Activated CD4-positive, alpha-beta T cell treated with anti-CD3 and anti-CD28 coated beads for 1 hour (primary cell): ENCODE data around the gene ABCC6.
"Not testable (repeated sequence)": the region's sequence is repeated elsewhere in the genome, so short reads cannot be mapped to it uniquely, and the experiment has no call there.

Experiments
- DNase-seq: peaks from one replicate; pipeline ENCODE4 v3.0.0-alpha.2; 2020

The ABCC6 gene

DNA sequence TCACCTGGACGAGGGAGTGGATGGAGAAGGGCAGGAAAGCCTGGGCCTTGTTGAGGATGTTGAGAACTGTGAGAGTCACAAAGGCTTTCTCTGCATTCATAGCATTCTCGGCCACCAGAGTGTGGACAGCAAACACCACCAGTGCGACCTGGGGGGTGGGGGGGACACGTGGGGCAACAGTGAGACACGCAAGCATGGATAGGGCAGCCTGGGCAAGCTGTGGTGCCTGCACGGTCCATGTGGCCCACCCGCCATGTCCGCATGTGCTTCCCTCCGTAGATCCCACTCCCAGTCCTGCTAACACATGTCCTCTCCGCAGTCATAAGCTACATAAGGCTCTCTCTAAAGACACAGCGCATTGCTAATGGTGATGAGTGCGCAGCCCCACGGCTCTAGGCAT, 34.5 kb downstream of the ABCC6 start:
- DNase-seq: no peak

DNA sequence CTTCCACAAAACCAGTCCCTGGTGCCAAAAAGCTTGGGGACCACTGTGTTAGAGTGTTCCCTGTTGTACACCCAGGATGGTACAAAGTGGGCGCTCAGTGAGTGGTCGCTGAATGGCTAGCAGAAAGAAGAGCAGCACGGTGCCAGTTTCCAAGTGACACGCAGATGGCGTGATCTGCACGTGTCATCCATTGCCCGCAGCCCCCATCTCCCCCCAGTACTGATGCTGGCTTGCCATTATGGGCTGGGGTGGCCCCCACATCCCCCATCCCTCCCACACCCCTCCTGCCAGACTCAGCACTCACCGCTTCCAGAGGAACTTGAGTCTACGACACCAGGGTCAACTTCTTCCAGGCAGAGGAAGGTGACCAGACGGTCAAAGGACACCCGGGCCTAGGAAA, 36.5 kb downstream of the ABCC6 start:
- no peak for DNase-seq

DNA sequence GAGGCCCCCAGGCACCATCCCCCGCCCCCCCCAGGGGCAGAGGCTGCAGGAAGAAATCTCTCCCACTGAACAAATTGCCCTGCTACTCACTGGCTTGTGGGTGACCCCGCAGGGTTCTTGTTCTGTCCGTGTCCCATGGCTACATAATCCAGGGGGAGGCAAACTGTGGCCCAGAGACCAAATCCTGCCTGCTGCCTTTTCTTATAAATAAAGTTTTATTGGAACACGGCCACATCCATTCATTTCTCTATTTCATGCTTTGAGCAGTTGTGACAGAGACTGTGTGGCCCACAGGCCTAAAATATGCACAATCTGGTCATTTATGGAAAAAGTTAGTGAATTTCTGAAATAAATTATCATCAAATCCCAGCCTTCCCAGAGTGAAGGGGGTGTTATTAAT, 38.2 kb downstream of the ABCC6 start:
- DNase-seq: no peak

DNA sequence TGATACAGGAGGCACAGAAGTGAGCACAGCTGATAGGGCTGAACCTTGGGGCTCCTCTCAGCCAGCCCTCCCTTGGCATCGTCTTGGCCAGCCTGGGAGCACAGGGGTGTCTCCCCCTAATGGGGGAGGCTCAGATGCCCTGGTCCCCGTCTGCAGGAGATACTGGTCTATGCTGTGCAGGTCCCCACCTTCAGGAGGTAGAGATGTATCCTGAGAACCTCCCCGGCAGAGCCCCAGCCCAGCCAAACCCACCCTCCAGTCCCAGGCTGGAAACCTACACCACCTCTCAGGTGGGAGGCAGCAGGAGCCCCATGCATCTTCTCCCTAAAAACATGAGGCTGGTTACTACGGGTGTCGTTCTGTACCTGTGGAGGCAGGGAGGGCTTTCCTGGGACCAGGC, 38.7 kb downstream of the ABCC6 start:
- DNase-seq: no peak

DNA sequence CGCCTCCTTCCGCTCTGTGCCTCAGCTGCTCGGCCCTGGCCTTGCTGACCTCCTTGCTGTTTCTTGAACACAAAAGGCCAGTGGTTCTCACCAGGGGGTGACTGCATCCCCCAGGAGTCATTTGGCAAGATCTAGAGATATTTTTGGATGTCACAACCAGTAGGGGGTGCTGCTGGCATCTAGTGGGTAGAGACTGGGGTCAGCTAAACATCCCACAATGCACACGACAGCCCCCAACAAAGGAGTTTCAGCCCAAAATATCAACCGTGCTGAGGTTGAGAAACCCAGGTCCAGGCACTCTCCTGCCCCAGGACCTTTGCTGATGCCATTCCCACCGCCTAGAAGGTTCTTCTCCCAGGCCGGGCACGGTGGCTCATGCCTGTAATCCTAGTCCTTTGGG, 39.7 kb downstream of the ABCC6 start:
- DNase-seq: no peak

DNA sequence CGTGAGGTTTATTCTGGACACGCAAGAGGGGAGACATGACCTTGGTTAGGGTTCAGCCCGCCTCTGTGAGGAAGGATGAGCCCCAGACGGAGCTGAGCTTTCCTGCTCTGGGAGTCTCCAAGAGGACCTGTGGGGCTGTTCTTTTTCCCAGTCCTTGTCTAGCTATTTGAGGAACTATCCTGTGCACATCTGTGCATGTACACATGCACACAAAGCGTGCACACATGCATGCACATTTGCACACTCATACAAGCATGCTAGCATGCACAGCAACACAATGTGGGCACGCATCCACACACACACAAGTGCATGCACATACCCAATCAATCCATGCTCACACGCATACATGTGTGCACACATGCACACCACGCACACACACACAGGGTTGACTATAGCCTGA, 40.4 kb downstream of the ABCC6 start:
- no peak for DNase-seq

DNA sequence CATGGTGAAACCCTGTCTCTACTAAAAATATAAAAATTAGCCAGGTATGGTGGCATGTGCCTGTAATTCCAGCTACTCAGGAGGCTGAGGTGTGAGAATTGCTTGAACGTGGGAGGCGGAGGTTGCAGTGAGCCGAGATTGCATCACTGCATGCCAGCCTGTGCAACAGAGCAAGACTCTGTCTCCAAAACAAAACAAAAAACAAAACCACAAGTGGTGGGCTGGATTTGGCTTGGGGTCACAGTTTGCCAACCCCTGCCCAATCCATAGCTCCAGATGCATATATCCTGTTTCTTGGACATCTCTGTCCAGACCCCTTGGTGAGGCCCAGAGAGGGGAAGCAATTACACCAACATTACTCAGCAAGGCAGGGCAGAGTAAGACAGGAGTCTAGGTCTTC, 41.5 kb downstream of the ABCC6 start:
- not testable (repeated sequence) for DNase-seq

DNA sequence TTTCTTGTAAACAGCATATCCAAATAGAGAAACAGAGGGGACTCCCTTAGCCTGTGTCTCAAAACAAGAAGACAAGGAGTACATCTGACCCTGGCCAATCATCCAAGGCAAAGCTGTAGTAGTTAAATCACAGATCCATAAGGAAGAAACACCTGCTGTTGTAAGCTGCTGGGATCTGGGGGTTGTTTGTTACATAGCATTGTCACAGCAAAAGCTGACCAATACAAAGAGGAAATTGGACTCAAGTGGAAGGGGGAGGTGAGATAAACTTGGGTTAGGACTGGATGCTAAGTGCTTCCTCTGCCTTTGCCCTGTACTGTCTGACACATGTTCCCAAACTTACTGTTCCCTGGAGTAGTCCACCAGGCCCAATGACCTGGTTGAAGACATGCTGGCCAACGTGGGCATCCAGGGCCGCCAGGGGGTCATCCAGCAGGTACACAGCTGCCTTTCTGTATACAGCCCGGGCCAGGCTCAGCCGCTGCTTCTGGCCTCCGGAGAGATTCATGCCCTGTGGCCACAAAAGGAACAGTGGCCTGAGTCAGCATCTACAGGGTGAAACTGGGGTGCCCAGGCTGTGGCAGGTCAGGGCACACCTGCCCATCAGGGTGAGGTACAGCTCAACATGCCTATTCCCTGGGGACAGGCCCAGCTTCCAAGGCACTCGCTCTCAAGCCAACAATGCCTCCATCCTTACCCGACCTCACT, 44.7 kb downstream of the ABCC6 start:
- no peak for DNase-seq

DNA sequence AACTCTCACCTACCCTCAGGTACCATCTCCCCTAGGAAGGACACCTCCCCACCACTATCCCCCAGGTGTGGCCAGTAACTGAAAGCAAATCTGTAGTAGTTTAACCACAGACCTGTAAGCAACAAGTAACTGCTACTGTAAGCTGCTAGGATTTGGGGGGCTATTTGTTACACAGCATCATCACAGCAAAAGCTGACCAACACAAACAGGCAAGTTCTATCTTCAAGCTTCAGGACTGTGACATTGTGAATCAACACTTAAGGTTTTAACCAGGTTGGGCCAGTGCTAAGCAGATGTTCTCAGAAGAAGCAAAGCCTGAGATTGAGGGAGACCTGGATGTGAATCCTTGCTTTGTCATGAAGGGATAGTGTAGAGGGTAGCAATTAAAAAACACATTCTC, 47.0 kb downstream of the ABCC6 start:
- no peak for DNase-seq

DNA sequence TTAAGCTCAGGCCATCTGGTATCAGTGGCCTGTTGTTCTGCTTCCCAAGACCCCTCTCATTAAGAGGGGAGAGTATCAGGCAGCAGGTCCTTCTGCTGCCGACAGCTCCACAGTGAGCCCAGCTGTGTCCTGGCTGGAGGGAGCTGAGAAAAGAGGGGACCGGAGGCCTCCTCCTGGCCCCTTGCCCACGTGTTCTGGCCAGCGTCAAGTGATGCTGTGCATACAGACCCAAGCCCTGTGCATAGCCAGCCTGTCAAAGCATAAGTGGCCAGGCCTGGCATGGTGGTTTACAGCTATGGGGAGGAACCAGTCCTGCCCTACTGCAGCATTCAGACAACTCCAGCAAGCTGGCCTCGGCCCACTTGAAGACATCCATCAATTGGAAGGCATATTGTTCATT, 48.0 kb downstream of the ABCC6 start:
- DNase-seq: no peak

DNA sequence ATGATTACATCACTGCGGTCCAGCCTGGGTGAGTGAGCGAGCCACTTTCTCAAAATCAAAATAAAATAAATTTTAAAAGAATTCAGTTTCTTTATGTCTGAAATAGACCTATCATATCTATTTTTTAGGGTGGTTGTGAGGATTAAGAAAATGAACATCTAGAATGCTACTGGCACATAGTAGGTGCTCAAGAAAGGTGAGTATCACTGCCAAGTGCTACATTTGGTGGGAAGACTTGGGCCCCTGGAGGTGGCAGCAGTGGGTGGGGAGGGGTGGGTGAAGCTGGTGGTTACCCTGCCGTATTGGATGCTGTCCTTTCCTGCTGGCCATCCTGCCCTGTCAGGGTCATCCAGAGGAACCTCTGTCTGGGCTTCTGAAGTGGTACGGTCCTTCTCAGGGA, 50.3 kb downstream of the ABCC6 start:
- no peak for DNase-seq

DNA sequence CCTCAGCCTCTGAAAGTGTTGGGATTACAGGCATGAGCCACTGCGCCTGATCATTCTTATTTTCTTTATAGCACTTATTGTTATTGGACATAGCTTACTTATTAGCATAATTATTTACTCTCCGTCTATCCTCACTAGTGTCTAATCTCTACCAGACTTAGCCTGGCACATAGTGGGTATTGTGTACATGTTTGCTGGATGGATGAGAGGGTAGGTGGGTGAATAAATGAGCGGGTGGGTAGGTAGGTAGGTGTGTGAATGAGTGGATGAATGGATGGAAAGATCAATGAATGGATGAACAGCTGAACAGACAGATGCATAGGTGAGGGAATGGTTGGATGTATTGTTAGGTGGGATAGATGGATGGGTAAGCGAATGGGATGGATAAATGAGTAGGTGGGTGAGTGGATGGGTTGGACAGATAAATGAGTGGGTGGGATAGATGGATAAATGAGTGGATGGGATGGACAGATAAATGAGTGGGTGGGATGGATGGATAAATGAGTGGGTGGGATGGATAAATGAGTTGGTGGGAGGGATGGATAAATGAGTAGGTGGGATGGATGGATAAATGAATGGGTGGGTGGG, 51.9 kb downstream of the ABCC6 start:
- no peak for DNase-seq

DNA sequence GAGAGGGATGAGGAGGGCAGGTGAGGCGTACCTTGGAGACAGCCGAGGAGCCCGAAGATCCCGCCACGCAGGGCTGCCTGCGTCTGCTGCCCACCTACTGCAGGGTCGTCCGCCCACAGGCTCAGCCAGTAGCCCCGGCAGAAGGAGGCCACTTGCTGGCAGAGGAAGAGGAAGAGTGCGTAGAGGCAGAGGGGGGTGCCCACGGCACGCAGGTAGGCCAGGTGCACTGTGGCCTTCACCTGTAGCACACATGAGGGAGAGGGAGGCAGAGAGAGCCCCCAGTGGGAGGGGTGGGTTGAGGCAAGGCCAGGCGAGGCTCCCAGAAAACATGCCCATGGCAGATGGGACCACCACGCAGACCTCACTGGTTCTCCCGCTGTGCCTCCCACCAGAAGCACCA, 53.7 kb downstream of the ABCC6 start:
- DNase-seq: no peak

DNA sequence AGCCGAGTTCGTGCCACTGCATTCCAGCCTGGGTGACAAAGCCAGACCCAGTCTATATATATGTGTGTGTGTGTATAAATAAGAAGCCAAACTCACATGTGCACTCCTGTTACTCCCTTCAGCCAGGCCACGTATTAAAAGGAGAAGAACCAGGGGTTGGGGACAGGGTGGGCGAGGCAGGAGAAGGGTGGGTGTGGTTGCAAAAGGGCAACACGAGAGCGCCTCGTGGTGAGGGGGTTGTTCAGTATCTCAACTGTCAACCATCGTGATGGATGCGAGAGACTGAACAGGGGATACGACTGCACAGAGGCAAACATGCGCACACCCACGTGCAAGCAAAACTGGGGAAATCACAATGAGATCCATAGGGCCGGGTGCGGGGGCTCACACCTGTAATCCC, 54.9 kb downstream of the ABCC6 start:
- no peak for DNase-seq

DNA sequence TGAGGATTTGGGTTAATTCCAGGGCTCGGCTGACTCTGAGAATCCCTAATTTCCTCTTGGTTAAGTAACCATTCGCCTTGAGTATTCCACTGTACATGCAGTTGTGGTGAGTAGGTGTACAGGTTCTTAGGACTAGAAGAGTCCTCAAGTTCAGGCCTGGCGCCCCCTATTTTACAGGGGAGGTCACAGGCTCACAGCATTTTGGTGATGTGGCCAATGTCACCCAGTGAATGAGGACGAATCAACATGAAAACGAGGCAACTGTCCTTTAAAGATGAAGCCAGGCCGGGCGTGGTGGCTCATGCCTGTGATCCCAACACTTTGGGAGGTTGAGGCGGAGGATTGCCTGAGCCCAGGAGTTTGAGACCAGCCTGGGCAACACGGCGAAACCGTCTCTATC, 55.4 kb downstream of the ABCC6 start:
- DNase-seq: no peak

DNA sequence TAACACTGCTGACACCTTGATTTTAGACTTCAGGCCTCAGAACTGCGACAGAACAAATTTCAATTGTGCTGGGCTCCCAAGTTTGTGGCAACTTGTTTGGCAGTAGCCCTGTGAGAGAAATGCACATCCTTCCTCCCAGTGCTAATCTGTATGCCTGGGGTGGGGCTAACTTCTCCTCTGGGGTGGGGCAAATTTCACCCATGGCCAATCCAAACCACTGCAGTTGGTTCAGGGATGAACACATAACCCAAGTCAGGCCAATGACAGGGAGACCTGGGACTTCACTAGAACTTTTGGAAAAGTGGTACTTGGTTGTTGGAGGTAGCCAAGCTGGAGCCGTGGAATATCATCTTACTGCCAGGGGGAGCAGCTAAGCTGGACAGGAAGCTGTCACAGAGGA, 56.3 kb downstream of the ABCC6 start:
- no peak for DNase-seq

DNA sequence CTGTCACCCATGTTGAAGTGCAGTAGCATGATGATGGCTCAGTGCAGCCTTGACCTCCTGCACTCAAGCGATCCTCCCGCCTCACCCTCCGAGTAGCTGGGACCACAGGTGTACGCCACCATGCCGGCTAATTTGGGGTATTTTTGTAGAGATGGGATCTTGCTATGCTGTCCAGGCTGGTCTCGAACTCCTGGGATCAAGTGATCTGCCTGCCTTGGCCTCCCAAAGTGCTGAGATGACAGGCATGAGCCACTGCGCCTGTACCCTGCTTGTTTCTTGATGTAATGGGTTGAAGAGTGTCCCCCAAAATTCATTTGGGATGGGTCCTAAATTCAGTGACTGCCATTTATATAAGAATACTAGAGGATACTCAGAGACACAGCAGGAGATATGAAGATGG, 57.2 kb downstream of the ABCC6 start:
- no peak for DNase-seq

DNA sequence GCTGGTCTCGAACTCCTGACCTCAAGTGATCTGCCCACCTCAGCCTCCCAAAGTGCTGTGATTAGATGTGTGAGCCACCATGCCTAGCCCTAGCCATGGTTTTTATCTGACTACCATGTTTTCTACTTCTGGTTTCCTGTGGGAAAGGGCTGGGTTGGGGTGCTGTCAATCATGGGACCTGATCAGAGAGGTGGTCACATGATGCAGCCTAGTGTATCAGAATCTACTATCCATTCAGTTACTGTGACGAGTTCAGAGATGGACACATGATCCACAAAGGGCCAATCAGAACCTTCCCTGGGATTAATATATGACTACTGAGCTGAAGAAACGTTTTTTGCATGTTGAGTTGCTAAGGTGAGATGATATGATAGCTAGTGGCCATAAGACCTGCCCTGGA, 59.1 kb downstream of the ABCC6 start:
- no peak for DNase-seq

DNA sequence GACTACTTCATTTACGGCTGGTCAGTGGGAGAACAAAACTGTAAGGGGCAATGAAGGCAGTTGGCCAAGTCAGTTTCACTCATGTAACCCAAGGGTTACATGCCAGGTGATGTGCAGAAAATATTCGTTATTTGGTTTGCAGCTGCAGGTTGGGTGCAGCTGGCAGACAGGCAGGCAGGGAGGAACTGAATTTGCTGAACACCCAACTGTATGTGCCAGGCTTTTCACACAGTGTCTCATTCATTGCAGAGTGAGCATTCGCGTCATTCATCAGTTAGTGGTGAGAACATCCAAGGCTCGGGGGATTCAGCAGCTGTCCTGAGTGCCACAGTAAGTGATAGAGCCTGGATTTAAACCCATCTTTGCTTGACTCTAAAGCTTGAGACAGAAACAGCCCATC, 59.7 kb downstream of the ABCC6 start:
- DNase-seq: no peak

DNA sequence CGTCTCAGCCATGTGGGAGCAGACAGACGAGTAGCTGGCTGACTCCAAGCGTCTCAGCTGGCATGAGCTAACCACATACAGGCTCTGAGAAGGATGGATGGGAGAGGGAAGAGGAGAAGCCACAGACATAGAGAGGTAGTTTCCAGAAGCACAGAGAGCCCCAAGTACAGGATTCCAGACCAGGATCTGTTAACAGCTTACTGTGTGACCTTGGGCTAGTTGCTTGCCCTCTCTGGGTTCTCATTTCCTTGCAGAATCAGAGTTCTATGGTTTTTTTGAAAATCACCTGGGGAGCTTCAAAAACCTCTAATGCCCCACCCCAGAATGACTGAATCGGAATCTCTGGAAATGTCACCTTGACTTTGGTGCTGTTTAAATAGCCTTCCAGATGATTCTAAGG, 60.2 kb downstream of the ABCC6 start:
- DNase-seq: no peak

DNA sequence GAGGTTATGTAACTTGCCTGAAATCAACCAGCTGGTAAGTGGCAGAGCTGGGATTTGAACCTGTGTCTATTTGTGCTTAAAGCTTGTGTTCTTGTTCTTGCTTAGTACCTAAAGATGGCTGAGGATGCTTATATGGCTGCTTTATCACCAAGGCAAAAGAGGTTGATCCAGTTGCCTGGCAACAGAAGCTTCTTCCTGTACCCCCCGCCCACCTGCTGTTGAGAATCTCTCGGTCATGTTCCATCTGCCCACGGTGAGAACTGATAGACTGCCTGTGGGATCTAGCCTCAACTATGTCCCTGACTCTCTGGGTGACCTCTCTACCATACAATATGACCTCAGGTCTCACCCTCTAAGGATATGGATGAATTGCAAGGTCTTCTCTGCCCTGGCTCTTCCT, 60.7 kb downstream of the ABCC6 start:
- DNase-seq: no peak

DNA sequence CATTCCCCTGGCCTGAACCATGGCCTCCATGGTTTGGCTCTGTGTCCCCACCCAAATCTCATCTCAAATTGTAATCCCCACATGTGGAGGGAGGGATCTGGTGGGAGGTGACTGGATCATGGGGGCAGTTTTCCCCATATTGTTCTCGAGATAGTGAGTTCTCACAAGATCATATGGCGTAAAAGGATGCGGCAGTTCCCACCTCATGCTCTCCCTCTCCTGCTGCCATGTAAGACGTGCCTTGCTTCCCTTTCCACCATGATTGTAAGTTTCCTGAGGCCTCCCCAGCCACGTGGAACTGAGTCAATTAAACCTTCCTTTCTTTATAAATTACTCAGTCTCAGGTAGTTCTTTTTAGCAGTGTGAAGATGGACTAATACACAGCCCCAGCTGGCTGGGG, 61.5 kb downstream of the ABCC6 start:
- DNase-seq: not testable (repeated sequence)

DNA sequence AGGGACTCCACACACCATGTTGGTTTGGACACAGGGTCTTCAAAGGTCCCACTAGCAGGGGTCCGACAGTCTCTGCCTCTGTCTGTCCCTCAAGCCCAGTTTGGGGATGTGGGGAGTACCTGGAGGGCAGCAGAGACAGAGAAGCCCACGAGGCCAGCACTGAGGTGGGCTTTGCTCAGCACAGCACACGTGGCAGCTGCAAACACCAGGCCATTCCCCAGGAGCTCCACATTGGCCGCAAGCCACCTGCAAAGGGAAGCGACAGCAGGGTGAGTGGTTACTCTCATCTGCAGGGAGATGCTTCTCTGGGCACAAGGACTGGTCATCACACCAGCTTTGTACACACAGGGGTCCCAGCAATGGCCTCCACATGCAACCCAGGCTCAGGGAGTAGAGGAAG, 62.0 kb downstream of the ABCC6 start:
- no peak for DNase-seq

DNA sequence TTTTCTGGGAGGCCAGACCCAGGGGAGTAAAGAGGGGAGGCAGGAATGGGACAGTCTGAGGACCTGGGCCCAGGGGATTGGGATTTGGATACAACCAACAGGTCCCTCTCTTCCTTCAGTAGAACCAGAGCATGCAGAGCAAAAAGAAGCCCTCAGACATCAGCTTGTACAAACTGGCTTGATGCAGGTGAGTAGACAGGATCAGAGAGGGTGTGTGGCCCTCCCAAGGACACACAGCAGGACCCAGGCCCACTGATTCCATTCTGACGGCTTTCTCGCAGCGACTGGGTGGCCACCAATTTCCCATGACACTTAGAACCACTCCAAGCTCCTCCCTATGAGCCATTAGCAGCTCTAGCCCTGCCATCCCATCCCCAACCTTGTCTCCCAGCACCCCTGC, 63.6 kb downstream of the ABCC6 start:
- DNase-seq: no peak

DNA sequence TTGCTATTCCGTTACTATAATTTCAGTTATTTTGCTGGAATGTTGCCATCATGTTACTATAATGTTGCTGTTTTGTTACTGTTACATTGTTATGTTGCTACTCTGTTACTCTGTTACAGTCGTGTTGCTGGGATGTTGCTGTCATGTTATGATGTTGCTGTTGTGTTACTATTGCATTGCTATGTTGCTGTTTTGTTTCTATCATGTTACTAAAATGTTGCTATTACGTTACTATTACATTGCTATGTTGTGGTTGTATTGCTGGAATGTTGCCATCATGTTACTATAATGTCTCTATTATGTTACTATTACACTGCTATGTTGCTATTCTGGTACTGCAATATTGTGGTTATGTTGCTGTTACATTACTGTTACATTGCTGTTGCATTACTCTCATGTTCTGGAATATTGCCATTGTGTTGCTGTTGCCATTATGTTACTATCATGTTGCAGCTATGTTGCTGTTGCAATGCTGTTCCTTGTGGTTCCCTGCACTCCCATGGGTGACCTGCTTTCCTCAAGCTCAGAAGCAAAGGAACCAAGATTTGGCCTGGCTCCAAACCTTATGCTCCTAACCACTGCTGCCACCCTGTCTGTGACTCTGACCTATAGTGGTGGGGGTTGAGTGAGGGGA, 64.4 kb downstream of the ABCC6 start:
- no peak for DNase-seq
